H9 (cell line): ENCODE results near the gene LYPD4. TPM values are rescaled to one million over a fixed set of nuclear protein-coding genes. Genes with fewer than 3 reads are reported as not detected.

Experiments
- DNase-seq: peaks from one replicate; pipeline ENCODE4 v3.0.0-alpha.2; 2017
- H2AFZ ChIP-seq: one replicate; pipeline ENCODE4 v1.6.1; 2013; ENCODE audit warnings: mild to moderate bottlenecking, low read length, control low read depth, moderate library complexity
- H2AK5ac ChIP-seq: 2 replicates; pipeline ENCODE4 v1.6.1; 2013; ENCODE audit warnings: low read length, control low read depth, mixed read lengths; ENCODE audit not compliant: insufficient read length
- H2BK120ac ChIP-seq: one replicate; pipeline ENCODE4 v1.6.1; 2013; ENCODE audit warnings: low read depth, mild to moderate bottlenecking, low read length, control low read depth, inconsistent platforms; ENCODE audit not compliant: poor library complexity, severe bottlenecking
- H2BK12ac ChIP-seq: 2 replicates; pipeline ENCODE4 v1.6.1; 2013; ENCODE audit warnings: low read length, control low read depth, mixed read lengths, low read depth; ENCODE audit not compliant: insufficient read length
- H2BK15ac ChIP-seq: 2 replicates; pipeline ENCODE4 v1.6.1; 2013; ENCODE audit warnings: low read depth, low read length, control low read depth
- H2BK20ac ChIP-seq: one replicate; pipeline ENCODE4 v1.6.1; 2013; ENCODE audit warnings: low read depth, mild to moderate bottlenecking, low read length, control low read depth, inconsistent platforms; ENCODE audit not compliant: poor library complexity, severe bottlenecking
- H2BK5ac ChIP-seq: 2 replicates; pipeline ENCODE4 v1.6.1; 2013; ENCODE audit warnings: low read length, control low read depth, mixed read lengths; ENCODE audit not compliant: insufficient read length
- H3K14ac ChIP-seq: 2 replicates; pipeline ENCODE4 v1.6.1; 2013; ENCODE audit warnings: low read length, control low read depth; ENCODE audit not compliant: insufficient read depth
- H3K18ac ChIP-seq: 2 replicates; pipeline ENCODE4 v1.6.1; 2013; ENCODE audit warnings: low read depth, mild to moderate bottlenecking, mixed read lengths, low read length, control low read depth; ENCODE audit not compliant: insufficient read length
- H3K23ac ChIP-seq: 2 replicates; pipeline ENCODE4 v1.6.1; 2013; ENCODE audit warnings: low read length, control low read depth, mixed read lengths, low read depth; ENCODE audit not compliant: insufficient read length
- H3K23me2 ChIP-seq: 2 replicates; pipeline ENCODE4 v1.6.1; 2013; ENCODE audit warnings: low read depth, mild to moderate bottlenecking, mixed read lengths, low read length, control low read depth; ENCODE audit not compliant: insufficient read length, poor library complexity, severe bottlenecking
- H3K27ac ChIP-seq: 2 replicates; pipeline ENCODE4 v1.5.1; 2013; ENCODE audit warnings: low read length, control low read depth, mixed read lengths, low read depth; ENCODE audit not compliant: insufficient read length
- H3K27me3 ChIP-seq: 2 replicates; pipeline ENCODE4 v1.6.1; 2013; ENCODE audit warnings: low read length, control low read depth, inconsistent platforms; ENCODE audit not compliant: insufficient read depth
- H3K4ac ChIP-seq: 2 replicates; pipeline ENCODE4 v1.6.1; 2013; ENCODE audit warnings: low read depth, mild to moderate bottlenecking, control low read depth, inconsistent platforms, low read length, moderate library complexity
- H3K4me1 ChIP-seq: 2 replicates; pipeline ENCODE4 v1.6.1; 2013; ENCODE audit warnings: low read length, control low read depth, inconsistent platforms; ENCODE audit not compliant: insufficient read depth
- H3K4me2 ChIP-seq: 2 replicates; pipeline ENCODE4 v1.6.1; 2013; ENCODE audit warnings: low read length, control low read depth, mixed read lengths; ENCODE audit not compliant: insufficient read length, insufficient read depth
- H3K56ac ChIP-seq: 2 replicates; pipeline ENCODE4 v1.6.1; 2013; ENCODE audit warnings: low read depth, mild to moderate bottlenecking, mixed read lengths, low read length, control low read depth; ENCODE audit not compliant: insufficient read length
- H3K79me1 ChIP-seq: 2 replicates; pipeline ENCODE4 v1.6.1; 2013; ENCODE audit warnings: low read depth, mild to moderate bottlenecking, moderate library complexity, low read length, control low read depth, inconsistent platforms; ENCODE audit not compliant: insufficient read depth, poor library complexity, severe bottlenecking
- H3K79me2 ChIP-seq: 2 replicates; pipeline ENCODE4 v1.6.1; 2013; ENCODE audit warnings: low read length, control low read depth, inconsistent platforms; ENCODE audit not compliant: insufficient read depth
- H3K9ac ChIP-seq: 2 replicates; pipeline ENCODE4 v1.6.1; 2013; ENCODE audit warnings: low read length, control low read depth, mixed read lengths; ENCODE audit not compliant: insufficient read length; ENCODE audit errors: extremely low read depth
- H3K9me3 ChIP-seq: one replicate; pipeline ENCODE4 v1.6.1; 2013; ENCODE audit warnings: low read depth, low read length, inconsistent platforms; ENCODE audit not compliant: control insufficient read depth
- H3T11ph ChIP-seq: one replicate; pipeline ENCODE4 v1.6.1; 2013; ENCODE audit warnings: mild to moderate bottlenecking, low read length, control low read depth, inconsistent platforms
- H4K20me1 ChIP-seq: one replicate; pipeline ENCODE4 v1.6.1; 2013; ENCODE audit not compliant: control insufficient read depth, insufficient read length, insufficient read depth
- H4K5ac ChIP-seq: 2 replicates; pipeline ENCODE4 v1.6.1; 2013; ENCODE audit warnings: low read depth, mild to moderate bottlenecking, mixed read lengths, low read length, control low read depth; ENCODE audit not compliant: insufficient read length
- H4K8ac ChIP-seq: replicated peaks from 2 replicates; pipeline ENCODE4 v1.6.1; 2013; ENCODE audit warnings: low read length, control low read depth, mixed read lengths, low read depth; ENCODE audit not compliant: insufficient read length
- H4K91ac ChIP-seq: 2 replicates; pipeline ENCODE4 v1.6.1; 2013; ENCODE audit warnings: low read depth, mild to moderate bottlenecking, moderate library complexity, mixed read lengths, low read length, control low read depth; ENCODE audit not compliant: insufficient read length
- H3K27ac Mint-ChIP-seq, 3 experiments: 2 replicates in 2 of 3; 3 replicates in 1 of 3; pipeline ENCODE4 v1.8.0; 2020 to 2021; ENCODE audit warnings: mixed read lengths in 3 of 3, mild to moderate bottlenecking in 1 of 3, moderate library complexity in 1 of 3
- H3K27me3 Mint-ChIP-seq: 2 replicates; pipeline ENCODE4 v1.8.0; 2021; ENCODE audit warnings: low read depth, mild to moderate bottlenecking, moderate library complexity, mixed read lengths
- H3K36me3 Mint-ChIP-seq, 3 experiments: 2 replicates in 2 of 3; 3 replicates in 1 of 3; pipeline ENCODE4 v1.8.0; 2020 to 2021; ENCODE audit warnings: low read depth in 3 of 3, mixed read lengths in 3 of 3; ENCODE audit not compliant: insufficient read depth in 1 of 3
- H3K4me1 Mint-ChIP-seq, 2 experiments: 2 replicates each; pipeline ENCODE4 v1.8.0; 2020; ENCODE audit warnings: mixed read lengths in 2 of 2
- H3K4me3 Mint-ChIP-seq, 2 experiments: 2 replicates in 1 of 2; 3 replicates in 1 of 2; pipeline ENCODE4 v1.8.0; 2020 to 2021; ENCODE audit warnings: mild to moderate bottlenecking in 2 of 2, mixed read lengths in 2 of 2, moderate library complexity in 1 of 2
- H3K9me3 Mint-ChIP-seq, 2 experiments: 2 replicates in 1 of 2; 3 replicates in 1 of 2; pipeline ENCODE4 v1.8.0; 2020; ENCODE audit warnings: mild to moderate bottlenecking in 2 of 2, mixed read lengths in 2 of 2, moderate library complexity in 1 of 2
- CTCF ChIP-seq: fragments of 200-600 bp; sonication (generic); conservative IDR thresholded peaks from 3 replicates; pipeline ENCODE4 v1.8.0; 2021; ENCODE audit warnings: antibody characterized with exemption, mild to moderate bottlenecking
- WGBS: extraction: QIAGEN DNeasy Blood & Tissue Kit; methylation state at CpG from one replicate; pipeline ENCODE4 v1.1.7; 2013; ENCODE audit warnings: missing lambda C conversion rate, low lambda C conversion rate, mixed read lengths; ENCODE audit not compliant: insufficient read length; ENCODE audit errors: extremely low coverage; 5-methylcytosine and 5-hydroxymethylcytosine counted together
- total RNA-seq: library from RNA; stranded (reverse); gene quantifications from 2 replicates; pipeline ENCODE4 v1.2.1, GENCODE V29; 2021

The LYPD4 gene
- total RNA-seq, 1 experiment from 2014 or later, result not detected

- H3K4ac ChIP-seq, result no peak overlapping the region
- Mint-ChIP-seq H3K9me3 (no peaks in the 10 kb centered on the region), H3K4me1 (peaks cover 11 to 33% of the 10 kb centered on the region in 2 experiments), H3K27me3 (peaks cover 48% of the 10 kb centered on the region), H3K27ac (no peak overlapping the region), H3K4me3 (no peak overlapping the region), H3K36me3 (no peaks in the 10 kb centered on the region; a peak in 1 of 7 replicates)
- no peaks in the 10 kb centered on the region for H3K79me2 ChIP-seq
- no peak overlapping the region for H3K18ac ChIP-seq
- H4K8ac ChIP-seq, result no peak overlapping the region
- H2AFZ ChIP-seq, result no peak overlapping the region
- no peak overlapping the region for H4K91ac ChIP-seq
- H3K23me2 ChIP-seq, result peaks cover 20% of the 10 kb centered on the region
- no peak overlapping the region for H3T11ph ChIP-seq
- no peak overlapping the region for H2BK15ac ChIP-seq
- H3K4me2 ChIP-seq, result no peak overlapping the region
- no peak overlapping the region for H2AK5ac ChIP-seq
- no peak overlapping the region for H3K14ac ChIP-seq
- H4K20me1 ChIP-seq, result no peaks in the 10 kb centered on the region
- H3K79me1 ChIP-seq, result no peaks in the 10 kb centered on the region
- H3K9me3 ChIP-seq, result no peaks in the 10 kb centered on the region
- H2BK5ac ChIP-seq, result no peak overlapping the region
- no peak overlapping the region for H2BK20ac ChIP-seq
- no peaks in the 10 kb centered on the region; the same call in 1 of the 2 replicates for H3K27me3 ChIP-seq
- no peak for DNase-seq
- H3K9ac ChIP-seq, result no peak overlapping the region
- no peak overlapping the region for H3K56ac ChIP-seq
- TF ChIP-seq CTCF, result no peak
- WGBS, result no CpG with 5 or more reads among the region's 5 CpGs
- no peak overlapping the region for H3K27ac ChIP-seq
- H2BK120ac ChIP-seq, result no peak overlapping the region
- no peak overlapping the region for H2BK12ac ChIP-seq
- H3K4me1 ChIP-seq, result no peaks in the 10 kb centered on the region
- no peak overlapping the region for H4K5ac ChIP-seq
- no peak overlapping the region for H3K23ac ChIP-seq
Observed at GRCh38 chr19:41880329-41880708, 35.8 kb upstream of the LYPD4 start.
